Measurements from ENCODE around the gene BCAS3.

- TF ChIP-seq POLR2A (IDR thresholded peaks at IDR 0.05; ENCODE audit: low read length) (peak; percentile 86), GATA1 (IDR thresholded peaks at IDR 0.05; ENCODE audit: low read depth, low read length) (no peak)
Measured at GRCh38 chr17:60677308-60678117, at the start of gene BCAS3.

Data from erythroblast (primary cell).